Loucy (cell line): Measurements from ENCODE around the gene EXOC3L4.

Source experiments
- H2AFZ ChIP-seq: fragments of 200-600 bp; sonication (generic); 2 replicates; pipeline ENCODE4 v1.6.0; 2016; ENCODE audit warnings: antibody characterized with exemption, mild to moderate bottlenecking, low read length, moderate library complexity
- H3F3A ChIP-seq: fragments of 200-600 bp; 2 replicates; pipeline ENCODE4 v1.6.0; 2016; ENCODE audit warnings: antibody characterized with exemption, low read depth, mild to moderate bottlenecking
- H3K27me3 ChIP-seq: fragments of 200-600 bp; sonication (generic); 2 replicates; pipeline ENCODE4 v1.6.1; 2014; ENCODE audit warnings: low read length, mild to moderate bottlenecking; ENCODE audit not compliant: insufficient read depth, poor library complexity, severe bottlenecking
- H3K36me3 ChIP-seq: fragments of 200-600 bp; sonication (generic); 2 replicates; pipeline ENCODE4 v1.6.1; 2016; ENCODE audit warnings: low read length; ENCODE audit not compliant: insufficient read depth
- H3K4me1 ChIP-seq: fragments of 200-600 bp; sonication (generic); 2 replicates; pipeline ENCODE4 v1.5.1; 2014; ENCODE audit warnings: low read length, mild to moderate bottlenecking; ENCODE audit not compliant: insufficient read depth, poor library complexity, severe bottlenecking
- H3K4me2 ChIP-seq: fragments of 200-600 bp; sonication (generic); 2 replicates; pipeline ENCODE4 v1.6.0; 2014; ENCODE audit warnings: antibody characterized with exemption, low read length, low read depth, mild to moderate bottlenecking; ENCODE audit not compliant: poor library complexity, severe bottlenecking
- H3K4me3 ChIP-seq: fragments of 200-600 bp; sonication (generic); 2 replicates; pipeline ENCODE4 v1.5.1; 2014; ENCODE audit warnings: low read length, mild to moderate bottlenecking, mixed read lengths; ENCODE audit not compliant: poor library complexity, severe bottlenecking
- H3K79me2 ChIP-seq: fragments of 200-600 bp; sonication (generic); 2 replicates; pipeline ENCODE4 v1.6.1; 2014; ENCODE audit warnings: low read length; ENCODE audit not compliant: insufficient read depth
- H3K9ac ChIP-seq: fragments of 200-600 bp; sonication (generic); 2 replicates; pipeline ENCODE4 v1.6.0; 2014; ENCODE audit warnings: mild to moderate bottlenecking, low read depth, low read length, moderate library complexity; ENCODE audit not compliant: poor library complexity, severe bottlenecking
- H3K9me2 ChIP-seq: fragments of 200-600 bp; sonication (generic); replicated peaks from 2 replicates; pipeline ENCODE4 v1.6.1; 2016; ENCODE audit warnings: low read depth, low read length, mixed read lengths
- H3K9me3 ChIP-seq: fragments of 200-600 bp; sonication (generic); 2 replicates; pipeline ENCODE4 v1.6.1; 2014; ENCODE audit warnings: mild to moderate bottlenecking, antibody characterized with exemption, low read length, low read depth; ENCODE audit not compliant: insufficient read depth
- H4K20me1 ChIP-seq: fragments of 200-600 bp; sonication (generic); 2 replicates; pipeline ENCODE4 v1.6.0; 2014; ENCODE audit warnings: antibody characterized with exemption, low read length, mild to moderate bottlenecking; ENCODE audit not compliant: insufficient read depth, poor library complexity, severe bottlenecking
- EZH2phosphoT487 ChIP-seq: fragments of 200-600 bp; IDR thresholded peaks from 2 replicates; pipeline ENCODE4 v1.6.1; 2018; ENCODE audit warnings: antibody characterized with exemption, mild to moderate bottlenecking, moderate library complexity, borderline replicate concordance
- TF ChIP-seq, protein P1 (sequence below): fragments of 200-600 bp; sonication (generic); conservative IDR thresholded peaks from 2 replicates; pipeline ENCODE4 v1.5.1; 2014; ENCODE audit warnings: mild to moderate bottlenecking, antibody characterized with exemption, low read length

The EXOC3L4 gene

GRCh38 chr14:103127861-103128598 is 33.5 kb downstream of the EXOC3L4 start:
- no peak overlapping the region for H3K4me2 ChIP-seq

GRCh38 chr14:103128631-103129300 is 34.2 kb downstream of the EXOC3L4 start:
- Histone ChIP-seq H3K27me3 (no peaks in the 10 kb centered on the region), H3K4me3 (no peak overlapping the region), H2AFZ (no peak overlapping the region), H3K4me1 (no peaks in the 10 kb centered on the region), H3K9me2 (no peaks in the 10 kb centered on the region), H3K9ac (no peak overlapping the region), H4K20me1 (no peaks in the 10 kb centered on the region), H3K4me2 (no peak overlapping the region), H3K36me3 (no peaks in the 10 kb centered on the region), H3K79me2 (no peaks in the 10 kb centered on the region), H3K9me3 (no peaks in the 10 kb centered on the region), H3F3A (no peaks in the 10 kb centered on the region)
- TF ChIP-seq, protein P1, sequence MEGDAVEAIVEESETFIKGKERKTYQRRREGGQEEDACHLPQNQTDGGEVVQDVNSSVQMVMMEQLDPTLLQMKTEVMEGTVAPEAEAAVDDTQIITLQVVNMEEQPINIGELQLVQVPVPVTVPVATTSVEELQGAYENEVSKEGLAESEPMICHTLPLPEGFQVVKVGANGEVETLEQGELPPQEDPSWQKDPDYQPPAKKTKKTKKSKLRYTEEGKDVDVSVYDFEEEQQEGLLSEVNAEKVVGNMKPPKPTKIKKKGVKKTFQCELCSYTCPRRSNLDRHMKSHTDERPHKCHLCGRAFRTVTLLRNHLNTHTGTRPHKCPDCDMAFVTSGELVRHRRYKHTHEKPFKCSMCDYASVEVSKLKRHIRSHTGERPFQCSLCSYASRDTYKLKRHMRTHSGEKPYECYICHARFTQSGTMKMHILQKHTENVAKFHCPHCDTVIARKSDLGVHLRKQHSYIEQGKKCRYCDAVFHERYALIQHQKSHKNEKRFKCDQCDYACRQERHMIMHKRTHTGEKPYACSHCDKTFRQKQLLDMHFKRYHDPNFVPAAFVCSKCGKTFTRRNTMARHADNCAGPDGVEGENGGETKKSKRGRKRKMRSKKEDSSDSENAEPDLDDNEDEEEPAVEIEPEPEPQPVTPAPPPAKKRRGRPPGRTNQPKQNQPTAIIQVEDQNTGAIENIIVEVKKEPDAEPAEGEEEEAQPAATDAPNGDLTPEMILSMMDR, result no peak
- no peak for TF ChIP-seq EZH2phosphoT487

More at GRCh38 chr14:103127861-103128598, 33.5 kb downstream of the EXOC3L4 start:
- H3K27me3 ChIP-seq, result no peaks in the 10 kb centered on the region
- H3K4me1 ChIP-seq, result no peaks in the 10 kb centered on the region
- TF ChIP-seq EZH2phosphoT487, result no peak
- TF ChIP-seq, protein P1, result no peak
- H3F3A ChIP-seq, result no peaks in the 10 kb centered on the region
- no peaks in the 10 kb centered on the region for H4K20me1 ChIP-seq
- no peak overlapping the region for H3K4me3 ChIP-seq
- no peaks in the 10 kb centered on the region for H3K36me3 ChIP-seq
- H3K9me2 ChIP-seq, result no peaks in the 10 kb centered on the region
- H2AFZ ChIP-seq, result no peak overlapping the region
- no peaks in the 10 kb centered on the region for H3K9me3 ChIP-seq
- H3K79me2 ChIP-seq, result no peaks in the 10 kb centered on the region
- no peak overlapping the region for H3K9ac ChIP-seq

DNA sequence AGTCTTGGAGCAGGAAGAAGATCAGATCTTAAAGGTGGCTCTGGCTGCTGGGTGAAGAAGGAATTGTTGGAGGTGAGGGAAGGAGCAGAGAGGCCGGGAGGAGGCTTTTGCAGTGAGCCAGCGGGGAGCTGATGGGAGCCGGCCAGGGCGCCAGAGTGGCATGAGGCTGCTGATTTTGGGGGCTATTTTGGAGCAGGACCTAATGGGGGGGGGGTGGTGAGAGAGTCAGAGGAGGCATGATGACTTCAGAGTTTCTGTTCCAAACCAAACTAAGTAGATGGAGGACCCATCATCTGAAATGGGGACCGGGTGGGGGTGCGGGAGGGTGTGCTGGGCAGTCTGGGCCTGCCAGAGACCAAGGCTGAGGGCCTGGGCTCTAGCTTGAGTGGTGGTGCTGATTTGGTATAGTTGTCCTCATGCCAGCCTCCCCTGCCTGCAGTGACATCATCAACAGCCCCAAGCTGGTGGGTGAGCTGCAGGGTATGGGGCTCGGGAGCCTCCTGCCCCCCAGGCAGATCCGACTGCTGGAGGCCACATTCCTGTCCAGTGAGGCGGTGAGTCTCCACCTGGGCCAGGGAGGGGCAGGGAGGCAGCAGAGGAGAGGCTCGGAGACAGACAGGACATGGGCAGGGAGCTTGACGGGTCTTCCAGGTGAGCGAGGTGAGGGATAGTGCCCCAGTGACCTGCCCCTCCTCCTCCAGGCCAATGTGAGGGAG is 34.9 kb downstream of the EXOC3L4 start:
- Histone ChIP-seq H2AFZ (no peak overlapping the region), H3F3A (no peaks in the 10 kb centered on the region), H3K4me2 (no peak overlapping the region), H3K9me2 (no peaks in the 10 kb centered on the region), H3K9me3 (no peaks in the 10 kb centered on the region), H3K9ac (no peak overlapping the region), H3K36me3 (no peaks in the 10 kb centered on the region), H3K79me2 (no peaks in the 10 kb centered on the region), H4K20me1 (no peaks in the 10 kb centered on the region), H3K27me3 (no peaks in the 10 kb centered on the region), H3K4me1 (no peaks in the 10 kb centered on the region), H3K4me3 (no peak overlapping the region)
- no peak for TF ChIP-seq EZH2phosphoT487
- TF ChIP-seq, protein P1, result no peak
